GM12878 (cell line): ENCODE measurements around the gene VIPR1. TPM values are rescaled to one million over a fixed set of nuclear protein-coding genes. Genes with fewer than 3 reads are reported as not detected.

ENCODE experiments used
- ATAC-seq: fragments of 200-7000 bp; cut with Tn5 transposase; 3 replicates; pipeline ENCODE4 v1.9.1; 2020; ENCODE audit warnings: mild to moderate bottlenecking, moderate library complexity
- BruUV-seq: library from RNA; stranded (reverse); fragments of 400-500 nt; replicated peaks from 2 replicates; lab custom pipeline; 2021; lab: Mats Ljungman, UMichigan
- CTCF ChIA-PET: fragments of 300-600 bp; sonication (Branson Sonifier 250); formaldehyde crosslinking; extraction: SDS; loops from one replicate; lab custom pipeline; 2021; ENCODE audit warnings: inconsistent platforms; lab: Yijun Ruan, JAX
- POLR2A ChIA-PET: fragments of 350-600 bp; formaldehyde crosslinking; extraction: SDS; loops from one replicate; lab custom pipeline; 2021; ENCODE audit warnings: inconsistent platforms; lab: Charles Lee
- RAD21 ChIA-PET: fragments of 300-600 bp; sonication (Branson Sonifier 250); formaldehyde crosslinking; loops from one replicate; lab custom pipeline; 2023; ENCODE audit warnings: antibody characterized with exemption; ENCODE audit not compliant: unreplicated experiment; lab: Charles Lee
- SMC1A ChIA-PET: fragments of 300-600 bp; sonication (Branson Sonifier 250); formaldehyde crosslinking; loops from one replicate; lab custom pipeline; 2023; ENCODE audit not compliant: unreplicated experiment, uncharacterized antibody; lab: Charles Lee
- DNase-seq: peaks from one replicate; pipeline ENCODE4 v3.0.0-alpha.2; 2011; ENCODE audit warnings: low read depth, low spot score
- FAIRE-seq: peaks from 3 replicates; lab custom pipeline; 2011; peaks lifted over from hg19 to GRCh38; lab: Jason Lieb, UNC
- H2AFZ ChIP-seq: 2 replicates; pipeline ENCODE4 v1.6.0; 2011; ENCODE audit warnings: low read depth, low read length, control low read depth; ENCODE audit not compliant: control insufficient read depth
- H3K27ac ChIP-seq: 2 replicates; pipeline ENCODE4 v1.5.1; 2011; ENCODE audit warnings: control low read depth; ENCODE audit not compliant: control insufficient read depth, insufficient read depth
- H3K27me3 ChIP-seq, 2 experiments: replicated peaks in 1 of 2; 2 replicates each; pipeline versions ENCODE4 v1.6.0 to v1.6.1; 2011; ENCODE audit warnings: low read length in 1 of 2; ENCODE audit not compliant: control insufficient read depth in 2 of 2, insufficient read depth in 2 of 2
- H3K36me3 ChIP-seq, 2 experiments: 2 replicates each; pipeline ENCODE4 v1.5.1; 2011; ENCODE audit warnings: low read length in 1 of 2; ENCODE audit not compliant: control insufficient read depth in 2 of 2, insufficient read depth in 2 of 2
- H3K4me1 ChIP-seq: 2 replicates; pipeline ENCODE4 v1.6.1; 2011; ENCODE audit warnings: mild to moderate bottlenecking, low read length, moderate library complexity, mixed read lengths; ENCODE audit not compliant: control insufficient read depth, insufficient read depth
- H3K4me2 ChIP-seq: 2 replicates; pipeline ENCODE4 v1.6.0; 2011; ENCODE audit warnings: control low read depth; ENCODE audit not compliant: control insufficient read depth, insufficient read depth
- H3K4me3 ChIP-seq: fragments of 200-600 bp; sonication (generic); 2 replicates; pipeline ENCODE4 v1.5.1; 2016
- H3K79me2 ChIP-seq: 2 replicates; pipeline ENCODE4 v1.6.0; 2011; ENCODE audit warnings: low read length; ENCODE audit not compliant: control insufficient read depth, insufficient read depth
- H3K9ac ChIP-seq: 2 replicates; pipeline ENCODE4 v1.8.0; 2011; ENCODE audit warnings: low read length, control low read depth, mixed read lengths; ENCODE audit not compliant: control insufficient read depth, insufficient read depth
- H3K9me3 ChIP-seq: replicated peaks from 3 replicates; pipeline ENCODE4 v1.5.1; 2011; ENCODE audit warnings: mild to moderate bottlenecking, low read length; ENCODE audit not compliant: control insufficient read depth, insufficient read depth
- H4K20me1 ChIP-seq: 2 replicates; pipeline ENCODE4 v1.6.0; 2011; ENCODE audit not compliant: control insufficient read depth, insufficient read depth
- CHD1 ChIP-seq: IDR thresholded peaks from 2 replicates; pipeline ENCODE4 v1.6.1; 2012; ENCODE audit warnings: low read depth, low read length, improper control_type of control experiment
- CTCF ChIP-seq, 3 experiments: IDR thresholded peaks in 2 of 3; conservative IDR thresholded peaks in 1 of 3; 2 replicates each; pipeline ENCODE4 v1.5.1; 2011; ENCODE audit warnings: low read depth in 3 of 3, low read length in 3 of 3, mild to moderate bottlenecking in 3 of 3, control low read depth in 2 of 3, moderate library complexity in 2 of 3, inconsistent platforms in 1 of 3, mixed read lengths in 1 of 3; ENCODE audit not compliant: control insufficient read depth in 2 of 3, insufficient read depth in 1 of 3; ENCODE audit errors: extremely low read depth in 1 of 3
- PBX3 ChIP-seq: IDR thresholded peaks from 2 replicates; pipeline ENCODE4 v1.6.1; 2011; ENCODE audit warnings: mild to moderate bottlenecking, low read depth, low read length, moderate library complexity; ENCODE audit not compliant: insufficient replicate concordance
- RAD21 ChIP-seq: IDR thresholded peaks from 2 replicates; pipeline ENCODE4 v1.6.1; 2011; ENCODE audit warnings: mild to moderate bottlenecking, low read depth, low read length, moderate library complexity; ENCODE audit not compliant: insufficient read depth
- SMC3 ChIP-seq: IDR thresholded peaks from 2 replicates; pipeline ENCODE4 v1.6.1; 2011; ENCODE audit warnings: low read length, improper control_type of control experiment, borderline replicate concordance
- YY1 ChIP-seq: IDR thresholded peaks from 2 replicates; pipeline ENCODE4 v1.6.1; 2011; ENCODE audit warnings: low read depth, mild to moderate bottlenecking, low read length
- WGBS: methylation state at CpG from one replicate; pipeline ENCODE4 v1.1.6; 2016; ENCODE audit warnings: low lambda C conversion rate; ENCODE audit not compliant: insufficient replicate concordance, insufficient coverage; ENCODE audit errors: missing lambda C conversion rate; 5-methylcytosine and 5-hydroxymethylcytosine counted together
- in situ Hi-C: fragments of 300-500 bp; cut with MboI; formaldehyde crosslinking; loops from 9 replicates; pipeline ENCODE4 v1.14.3; 2018; ENCODE audit warnings: mixed read lengths
- intact Hi-C: fragments of 100-400 bp; cut with micrococcal nuclease; formaldehyde crosslinking; loops from one replicate; pipeline ENCODE4 v1.14.2; 2022; ENCODE audit not compliant: unreplicated experiment
- polyA plus RNA-seq, 11 experiments: library from polyadenylated mRNA; depleted of rRNA in 4 of 11; unstranded in 6 of 11; stranded (reverse) in 5 of 11; fragments of >200 nt; fragmentation: Nextera tagmentation in 4 of 11; fragmentation: Illumina TruSeq in 1 of 11; extraction: Ambion mirVana in 4 of 11; extraction: Trizol in 1 of 11; gene quantifications; 1 replicate in 1 of 11; 2 replicates in 10 of 11; pipeline versions ENCODE4 v1.2.1 to v1.2.3, GENCODE V29; 2011 to 2016; ENCODE audit warnings: inconsistent platforms in 2 of 11, missing spikeins in 2 of 11, low read depth in 1 of 11
- total RNA-seq, 4 experiments: library from RNA; depleted of rRNA in 3 of 4; stranded (reverse); fragments of >200 nt in 3 of 4; fragmentation: Illumina TruSeq in 1 of 4; extraction: Trizol in 1 of 4; gene quantifications; 2 replicates each; pipeline versions ENCODE4 v1.2.1 to v1.2.3, GENCODE V29; 2013 to 2021

VIPR1 gene
- total and polyA plus RNA-seq, 10 of the 15 experiments (the other 5 are each of a cell fraction or from before 2014, with no cell fraction given): 0.03 to 0.28 (median 0.12) TPM; not detected in 6

- H2AFZ ChIP-seq: no peak overlapping the region
- SMC1A ChIA-PET: interaction anchor here (1.1 to 2.1 kb wide), 5 partner anchors 9 to 172 kb away, joined by 3 to 11 read pairs (median 4); no protein-coding TSS in a partner anchor
- no peak overlapping the region for H3K4me2 ChIP-seq
- DNase-seq (no peak), ATAC-seq (peak; percentile 96), FAIRE-seq (peak; percentile 84)
- intact Hi-C loops (loop anchor here (5.0 kb wide), 1 partner anchor 170 kb away; no protein-coding TSS in a partner anchor), in situ Hi-C loops (loop anchor here (10.0 kb wide), 1 partner anchor 173 kb away; no protein-coding TSS in a partner anchor)
- RAD21 ChIA-PET: interaction anchor here (1.7 kb wide), 1 partner anchor 65 kb away, joined by 5 read pairs; no protein-coding TSS in a partner anchor
- peaks cover 0 to 12% of the 10 kb centered on the region in 2 experiments for H3K36me3 ChIP-seq
- no peaks in the 10 kb centered on the region for H3K27me3 ChIP-seq
- H3K79me2 ChIP-seq: peaks cover 3% of the 10 kb centered on the region; the same call in 1 of the 2 replicates
- CTCF ChIA-PET: interaction anchor here (0.7 to 2.8 kb wide), 14 partner anchors 8 to 1826 kb away, joined by 3 to 16 read pairs (median 4); partner anchors contain the start of gene SEC22C
- H3K4me3 ChIP-seq: no peak overlapping the region
- 20% methylated on average over 3 of the region's 3 CpGs for WGBS
- no peak overlapping the region for H3K27ac ChIP-seq
- no peaks in the 10 kb centered on the region for H4K20me1 ChIP-seq
- no peaks in the 10 kb centered on the region for H3K4me1 ChIP-seq
- H3K9me3 ChIP-seq: peaks cover 11% of the 10 kb centered on the region
- POLR2A ChIA-PET: no interaction called here
- 0 out of 2 replicates have a peak, but pooled peaks have one; percentile 29 for TF ChIP-seq YY1
- no peak for TF ChIP-seq CHD1
- peak; percentile 62 to 72 (median 69) for TF ChIP-seq CTCF (IDR thresholded peaks at IDR 0.05 in 2 of 3, conservative IDR thresholded peaks at IDR 0.05 in 1 of 3; ENCODE audit: control insufficient read depth in 2 of 3, extremely low read depth in 1 of 3, insufficient read depth in 1 of 3, low read depth in 3 of 3, low read length in 3 of 3)
- peak; percentile 49; the same call in 1 of the 2 replicates for TF ChIP-seq SMC3
- no peak for TF ChIP-seq PBX3
- peak; percentile 57 for TF ChIP-seq RAD21
- no peak overlapping the region for H3K9ac ChIP-seq
- no TSS peak for BruUV-seq
Observed at GRCh38 chr3:42572278-42572677, 69.8 kb downstream of the VIPR1 start.
